C4-2B (cell line): ENCODE results near the gene FOLR1.
"Not testable (repeated sequence)": the region's sequence is repeated elsewhere in the genome, so short reads cannot be mapped to it uniquely, and the experiment has no call there.

ENCODE experiments used
- H3K27ac ChIP-seq: fragments of 450-650 bp; 2 replicates; pipeline ENCODE4 v1.5.1; 2017
- CTCF ChIP-seq: fragments of 450-650 bp; conservative IDR thresholded peaks from 2 replicates; pipeline ENCODE4 v1.5.1; 2017; ENCODE audit warnings: mild to moderate bottlenecking
- ZFX ChIP-seq: fragments of 450-650 bp; IDR thresholded peaks from 2 replicates; pipeline ENCODE4 v1.6.1; 2017

FOLR1 gene

GRCh38 chr11:72157131-72157530 is 34.8 kb upstream of the FOLR1 start:
- TF ChIP-seq CTCF (no peak), ZFX (no peak)
- H3K27ac ChIP-seq, result no peak overlapping the region

- H3K27ac ChIP-seq, result no peak overlapping the region
- TF ChIP-seq CTCF (no peak), ZFX (no peak)
Observed at GRCh38 chr11:72160319-72160718, 31.6 kb upstream of the FOLR1 start.

- H3K27ac ChIP-seq, result no peak overlapping the region
- no peak for TF ChIP-seq CTCF
- no peak for TF ChIP-seq ZFX
Observed at GRCh38 chr11:72162891-72163492, 28.9 kb upstream of the FOLR1 start.

GRCh38 chr11:72164187-72164586 is 27.8 kb upstream of the FOLR1 start:
- not testable (repeated sequence) for H3K27ac ChIP-seq

GRCh38 chr11:72169046-72169555 is 22.8 kb upstream of the FOLR1 start:
- H3K27ac ChIP-seq, result not testable (repeated sequence)

GRCh38 chr11:72169754-72170153 is 22.2 kb upstream of the FOLR1 start:
- H3K27ac ChIP-seq, result not testable (repeated sequence)

- not testable (repeated sequence) for H3K27ac ChIP-seq
Observed at GRCh38 chr11:72172043-72172442, 19.9 kb upstream of the FOLR1 start.

- TF ChIP-seq CTCF (no peak), ZFX (no peak)
- no peak overlapping the region for H3K27ac ChIP-seq
Observed at GRCh38 chr11:72173291-72173690, 18.6 kb upstream of the FOLR1 start.

GRCh38 chr11:72174302-72175070 is 17.5 kb upstream of the FOLR1 start:
- TF ChIP-seq ZFX, result no peak
- TF ChIP-seq CTCF, result no peak
- no peak overlapping the region for H3K27ac ChIP-seq
